Measurements from ENCODE around the gene CYP26A1. TPM values are rescaled to one million over a fixed set of nuclear protein-coding genes. Genes with fewer than 3 reads are reported as not detected.

Gene CYP26A1, protein sequence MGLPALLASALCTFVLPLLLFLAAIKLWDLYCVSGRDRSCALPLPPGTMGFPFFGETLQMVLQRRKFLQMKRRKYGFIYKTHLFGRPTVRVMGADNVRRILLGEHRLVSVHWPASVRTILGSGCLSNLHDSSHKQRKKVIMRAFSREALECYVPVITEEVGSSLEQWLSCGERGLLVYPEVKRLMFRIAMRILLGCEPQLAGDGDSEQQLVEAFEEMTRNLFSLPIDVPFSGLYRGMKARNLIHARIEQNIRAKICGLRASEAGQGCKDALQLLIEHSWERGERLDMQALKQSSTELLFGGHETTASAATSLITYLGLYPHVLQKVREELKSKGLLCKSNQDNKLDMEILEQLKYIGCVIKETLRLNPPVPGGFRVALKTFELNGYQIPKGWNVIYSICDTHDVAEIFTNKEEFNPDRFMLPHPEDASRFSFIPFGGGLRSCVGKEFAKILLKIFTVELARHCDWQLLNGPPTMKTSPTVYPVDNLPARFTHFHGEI
- total RNA-seq, result not detected in 2 replicates

DNA sequence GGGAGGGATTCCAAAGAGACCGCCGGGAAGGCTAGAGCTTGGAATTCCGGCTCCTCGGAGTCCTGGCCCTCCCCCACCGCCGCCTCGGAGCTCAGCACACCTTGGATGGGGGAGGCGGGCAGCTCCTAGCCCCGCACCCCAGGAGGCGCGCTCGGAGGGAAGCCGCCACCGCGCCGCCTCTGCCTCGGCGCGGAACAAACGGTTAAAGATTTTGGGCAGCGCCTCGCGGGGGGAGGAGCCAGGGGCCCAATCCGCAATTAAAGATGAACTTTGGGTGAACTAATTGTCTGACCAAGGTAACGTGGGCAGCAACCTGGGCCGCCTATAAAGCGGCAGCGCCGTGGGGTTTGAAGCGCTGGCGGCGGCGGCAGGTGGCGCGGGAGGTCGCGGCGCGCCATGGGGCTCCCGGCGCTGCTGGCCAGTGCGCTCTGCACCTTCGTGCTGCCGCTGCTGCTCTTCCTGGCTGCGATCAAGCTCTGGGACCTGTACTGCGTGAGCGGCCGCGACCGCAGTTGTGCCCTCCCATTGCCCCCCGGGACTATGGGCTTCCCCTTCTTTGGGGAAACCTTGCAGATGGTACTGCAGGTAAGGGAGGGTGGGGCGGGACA is at the start of gene CYP26A1:
CYP26A1 (plus strand) TSS at position 355 of the 608 bp plus-strand sequence; CDS start at position 397, 42 bp downstream.

DNA sequence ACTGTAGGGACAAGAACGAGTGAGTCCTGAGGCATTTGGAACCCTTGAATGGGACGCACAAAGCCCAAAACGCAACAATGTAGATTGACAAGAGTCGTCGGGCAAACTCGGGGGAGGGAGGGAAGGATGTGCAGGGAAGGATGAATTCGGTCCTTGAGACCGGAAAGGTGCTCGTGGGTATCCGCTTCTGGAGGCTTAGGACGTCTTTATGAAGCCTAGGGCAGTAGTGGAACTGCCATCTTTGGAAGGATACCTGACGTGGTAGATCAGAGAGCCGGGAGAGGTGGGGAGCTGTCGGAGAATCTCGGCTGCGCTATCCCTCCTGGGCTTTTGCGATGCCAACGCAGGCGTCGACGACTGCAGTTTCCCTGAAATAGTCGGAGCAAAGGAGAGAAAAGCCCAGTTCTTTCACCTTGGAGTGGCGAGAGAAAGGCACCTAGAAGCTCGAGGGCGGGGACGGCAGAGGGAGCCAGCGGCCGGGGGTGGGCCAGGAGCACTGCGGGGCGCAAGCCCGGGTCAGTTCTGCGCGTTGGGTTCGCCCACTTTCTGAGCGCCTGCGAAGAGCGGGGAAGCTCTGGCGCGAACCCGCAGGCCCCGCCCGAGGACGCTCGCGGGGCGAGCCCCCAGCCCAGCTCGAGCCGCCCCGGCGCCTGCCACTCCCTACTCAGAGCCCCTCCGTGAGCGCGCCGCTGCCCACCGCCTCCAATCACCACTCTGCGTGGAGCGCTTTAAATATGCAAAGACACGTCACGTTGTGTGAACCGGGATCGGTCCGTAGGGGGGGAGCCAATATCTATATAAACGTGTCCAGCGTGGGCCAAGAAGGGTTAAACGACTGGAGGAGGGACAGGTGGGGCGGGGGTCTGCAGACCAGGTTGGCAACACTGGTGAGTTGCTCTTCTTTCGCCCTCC is 13.5 kb upstream of the CYP26A1 start, which contains the start of gene CYP26C1:
CYP26C1 (plus strand) TSS at position 824 of the 912 bp plus-strand sequence. CDS start 466 bp downstream, outside the sequence.

Other genes with a start within 250 kb of the CYP26A1 start
- 7.4 and 10.3 TPM in 2 replicates for gene EXOC6, start 225.4 kb upstream of the CYP26A1 start, total RNA-seq
- gene CYP26C1, start 13.1 kb upstream of the CYP26A1 start, total RNA-seq, result 0.09 TPM in 1 of 2 replicates, not detected in the other